ENCODE data around the gene DYSF.

- TF ChIP-seq CTCF (IDR thresholded peaks at IDR 0.05), result no peak
- TF ChIP-seq POLR2A (IDR thresholded peaks at IDR 0.05), result no peak
Observed at GRCh38 chr2:71637736-71638135, 184.4 kb downstream of the DYSF start.
